ENCODE data around the gene SLC51B.

Gene SLC51B

DNA sequence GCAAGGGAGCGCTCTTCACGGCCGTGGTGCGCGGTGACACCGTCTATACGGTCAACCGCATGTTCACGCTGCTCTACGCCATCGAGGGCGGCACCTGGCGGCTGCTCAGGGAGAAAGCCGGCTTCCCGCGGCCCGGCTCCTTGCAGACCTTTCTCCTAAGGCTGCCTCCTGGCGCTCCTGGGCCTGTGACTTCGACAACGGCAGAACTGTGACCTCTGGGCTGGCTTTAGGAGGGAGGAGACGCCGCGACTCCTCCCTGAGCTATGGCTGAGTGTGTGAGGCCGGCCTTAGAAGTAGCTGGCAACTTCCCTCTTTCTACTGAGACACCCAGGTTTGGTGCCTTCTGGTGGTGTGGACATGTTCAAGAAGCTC lies 32.8 kb downstream of the SLC51B start:
- no peak overlapping the region for H3K27ac ChIP-seq (ENCODE audit: low read depth, low read length)
- H3K4me3 ChIP-seq (ENCODE audit: low read depth in 1 of 2, low read length in 2 of 2): no peak overlapping the region
- H3K9ac ChIP-seq (ENCODE audit: low read length): no peak overlapping the region

DNA sequence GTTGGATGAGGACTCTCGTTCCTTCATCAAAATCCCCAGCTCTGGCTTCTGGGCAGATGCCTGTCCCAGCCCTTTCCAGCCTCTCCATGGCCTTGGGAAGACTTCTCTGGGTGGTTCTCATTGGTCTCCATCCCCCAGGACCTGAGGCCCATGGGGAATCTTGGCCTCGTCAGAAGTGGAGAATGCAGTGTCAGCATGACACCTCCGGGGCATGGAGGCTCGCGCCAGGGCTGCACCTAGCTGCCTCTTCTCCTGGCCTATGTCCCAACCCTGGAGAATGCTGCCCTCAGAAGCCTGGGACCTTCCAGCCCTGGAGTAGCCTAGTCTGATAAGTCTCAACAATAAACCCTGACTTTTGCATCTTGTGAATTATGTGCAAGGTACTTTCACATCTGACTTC lies 34.4 kb downstream of the SLC51B start:
- no peaks in the 10 kb centered on the region for H3K36me3 ChIP-seq (ENCODE audit: insufficient read depth, low read length)
- H3K4me1 ChIP-seq (ENCODE audit: insufficient read depth, low read length): peaks cover 36% of the 10 kb centered on the region
- no peak overlapping the region for H3K27ac ChIP-seq (ENCODE audit: low read depth, low read length)
- H3K4me3 ChIP-seq (ENCODE audit: low read depth in 1 of 2, low read length in 2 of 2): no peak overlapping the region
- H3K9me3 ChIP-seq (ENCODE audit: low read length): no peaks in the 10 kb centered on the region
- H3K27me3 ChIP-seq (ENCODE audit: control insufficient read depth in 1 of 2, insufficient read depth in 2 of 2, low read length in 2 of 2): peaks cover 0 to 8% of the 10 kb centered on the region in 2 donors
- no peak overlapping the region for H3K9ac ChIP-seq (ENCODE audit: low read length)

More for the DNA sequence above, 32.8 kb downstream of the SLC51B start:
- no peaks in the 10 kb centered on the region for H3K36me3 ChIP-seq (ENCODE audit: insufficient read depth, low read length)
- H3K27me3 ChIP-seq (ENCODE audit: control insufficient read depth in 1 of 2, insufficient read depth in 2 of 2, low read length in 2 of 2): peaks cover 0 to 8% of the 10 kb centered on the region in 2 donors
- no peaks in the 10 kb centered on the region for H3K9me3 ChIP-seq (ENCODE audit: low read length)
- peaks cover 26% of the 10 kb centered on the region for H3K4me1 ChIP-seq (ENCODE audit: insufficient read depth, low read length)

DNA sequence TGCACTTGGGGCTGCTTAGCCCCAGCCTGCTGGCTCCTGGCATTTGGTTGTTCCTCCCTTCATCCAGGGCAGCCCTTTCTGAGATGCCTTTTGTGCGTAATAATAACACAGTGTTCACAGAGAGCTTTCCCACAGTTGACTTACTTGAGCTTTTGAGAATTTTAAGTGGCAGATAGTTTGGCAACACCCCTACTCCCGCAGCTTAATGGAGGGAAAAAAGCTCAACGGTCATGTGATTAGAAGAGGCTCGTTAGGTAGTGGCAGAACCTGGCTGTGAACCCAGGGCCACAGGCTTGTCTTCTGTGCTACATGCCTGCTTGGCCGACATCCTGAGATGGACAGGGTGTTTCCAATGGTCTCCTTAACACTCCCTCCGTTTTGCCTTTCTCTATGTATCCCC lies 36.1 kb downstream of the SLC51B start:
- H3K27ac ChIP-seq (ENCODE audit: low read depth, low read length): no peak overlapping the region
- no peak overlapping the region for H3K4me3 ChIP-seq (ENCODE audit: low read depth in 1 of 2, low read length in 2 of 2)
- no peaks in the 10 kb centered on the region for H3K9me3 ChIP-seq (ENCODE audit: low read length)
- H3K4me1 ChIP-seq (ENCODE audit: insufficient read depth, low read length): peaks cover 48% of the 10 kb centered on the region
- no peaks in the 10 kb centered on the region for H3K36me3 ChIP-seq (ENCODE audit: insufficient read depth, low read length)
- no peak overlapping the region for H3K9ac ChIP-seq (ENCODE audit: low read length)
- peaks cover 0 to 8% of the 10 kb centered on the region in 2 donors for H3K27me3 ChIP-seq (ENCODE audit: control insufficient read depth in 1 of 2, insufficient read depth in 2 of 2, low read length in 2 of 2)

DNA sequence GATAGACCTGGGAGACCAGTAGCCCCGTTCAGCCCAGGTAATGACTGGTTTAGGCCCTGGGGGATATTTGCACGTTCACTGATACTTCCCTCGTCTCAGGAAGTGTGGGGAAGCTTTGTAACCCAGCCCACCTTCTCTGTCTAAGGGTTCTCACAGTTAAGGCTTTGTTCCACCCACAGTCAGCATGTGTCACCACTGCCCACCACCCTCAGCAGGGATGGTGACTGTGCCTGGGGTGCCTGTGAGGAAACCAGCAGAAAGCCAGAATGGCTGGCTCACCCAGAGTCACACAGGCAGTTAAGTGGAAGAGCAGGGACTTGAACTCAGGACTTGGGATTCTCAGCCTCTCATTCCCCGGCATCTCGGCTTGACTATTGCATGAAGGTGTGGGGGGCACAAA lies 36.6 kb downstream of the SLC51B start:
- H3K27ac ChIP-seq (ENCODE audit: low read depth, low read length): no peak overlapping the region
- H3K9ac ChIP-seq (ENCODE audit: low read length): peak overlapping the region; percentile 7
- H3K27me3 ChIP-seq (ENCODE audit: control insufficient read depth in 1 of 2, insufficient read depth in 2 of 2, low read length in 2 of 2): peaks cover 0 to 8% of the 10 kb centered on the region in 2 donors

DNA sequence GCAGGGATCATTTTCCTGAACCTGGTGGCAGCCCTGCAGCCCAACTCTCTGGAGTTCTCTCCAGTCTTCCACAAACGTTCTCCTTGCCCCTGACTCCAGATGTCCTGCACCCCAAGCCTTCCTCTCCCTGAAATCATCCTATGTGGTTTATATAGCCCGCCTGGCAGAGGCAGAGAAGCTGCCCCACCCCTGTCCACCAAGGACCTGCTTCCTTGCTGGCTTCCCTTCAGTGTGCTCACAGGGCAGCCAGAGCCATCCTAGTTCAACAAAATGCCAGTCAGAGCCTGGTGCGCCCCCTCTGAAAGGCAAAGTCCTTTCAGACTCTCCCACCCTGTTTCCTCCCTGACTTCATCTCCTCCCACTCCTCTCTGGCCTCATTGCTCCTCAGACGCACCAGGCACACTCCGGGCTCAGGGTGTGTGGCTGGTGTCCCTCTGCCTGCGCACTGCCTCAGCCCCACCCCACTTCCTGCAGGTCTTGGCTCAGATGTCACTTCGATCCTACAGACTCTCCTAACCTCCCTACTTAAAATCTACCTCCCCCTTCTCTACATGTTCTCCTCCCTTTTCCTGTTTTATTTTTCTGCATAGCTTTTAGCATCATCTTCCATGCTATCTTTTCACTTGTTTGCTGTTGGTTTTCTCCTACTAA lies 37.2 kb downstream of the SLC51B start:
- H3K36me3 ChIP-seq (ENCODE audit: insufficient read depth, low read length): no peaks in the 10 kb centered on the region
- H3K9me3 ChIP-seq (ENCODE audit: low read length): no peaks in the 10 kb centered on the region
- H3K9ac ChIP-seq (ENCODE audit: low read length): peak overlapping the region; percentile 7
- H3K27ac ChIP-seq (ENCODE audit: low read depth, low read length): peak overlapping the region; percentile 60
- peaks cover 60% of the 10 kb centered on the region for H3K4me1 ChIP-seq (ENCODE audit: insufficient read depth, low read length)
- H3K27me3 ChIP-seq (ENCODE audit: control insufficient read depth in 1 of 2, insufficient read depth in 2 of 2, low read length in 2 of 2): peaks cover 0 to 2% of the 10 kb centered on the region in 2 donors
- no peak overlapping the region for H3K4me3 ChIP-seq (ENCODE audit: low read depth in 1 of 2, low read length in 2 of 2)

More for the DNA sequence above, 36.6 kb downstream of the SLC51B start:
- H3K4me3 ChIP-seq (ENCODE audit: low read depth in 1 of 2, low read length in 2 of 2): no peak overlapping the region
- H3K4me1 ChIP-seq (ENCODE audit: insufficient read depth, low read length): peaks cover 53% of the 10 kb centered on the region
- H3K9me3 ChIP-seq (ENCODE audit: low read length): no peaks in the 10 kb centered on the region
- no peaks in the 10 kb centered on the region for H3K36me3 ChIP-seq (ENCODE audit: insufficient read depth, low read length)

DNA sequence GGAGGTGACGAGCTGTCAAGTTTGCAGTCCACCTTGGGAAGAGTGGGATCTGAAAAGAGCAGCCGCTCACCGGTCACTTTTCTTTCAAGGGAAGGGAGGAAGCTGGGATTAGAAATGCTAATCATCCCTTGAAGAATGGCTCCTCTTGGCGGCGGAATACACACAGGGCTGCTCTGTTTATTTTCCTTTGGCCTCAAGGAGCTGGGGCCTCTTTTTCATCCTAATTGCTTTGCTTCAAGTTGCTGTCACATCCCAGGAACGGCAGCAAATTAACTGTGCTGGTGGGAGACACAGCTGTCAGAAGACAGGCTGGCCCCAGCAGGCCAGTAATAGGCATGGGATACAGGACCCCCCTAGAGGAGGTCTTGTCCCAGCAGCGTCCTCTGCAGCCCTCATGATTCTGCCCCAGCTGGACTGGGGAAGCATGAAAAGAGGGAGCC lies 38.1 kb downstream of the SLC51B start:
- H3K27ac ChIP-seq (ENCODE audit: low read depth, low read length): peak overlapping the region; percentile 60
- no peak overlapping the region for H3K9ac ChIP-seq (ENCODE audit: low read length)
- H3K4me1 ChIP-seq (ENCODE audit: insufficient read depth, low read length): peaks cover 62% of the 10 kb centered on the region
- no peaks in the 10 kb centered on the region for H3K27me3 ChIP-seq (ENCODE audit: control insufficient read depth in 1 of 2, insufficient read depth in 2 of 2, low read length in 2 of 2)
- no peaks in the 10 kb centered on the region for H3K36me3 ChIP-seq (ENCODE audit: insufficient read depth, low read length)
- H3K4me3 ChIP-seq (ENCODE audit: low read depth in 1 of 2, low read length in 2 of 2): no peak overlapping the region
- no peaks in the 10 kb centered on the region for H3K9me3 ChIP-seq (ENCODE audit: low read length)

DNA sequence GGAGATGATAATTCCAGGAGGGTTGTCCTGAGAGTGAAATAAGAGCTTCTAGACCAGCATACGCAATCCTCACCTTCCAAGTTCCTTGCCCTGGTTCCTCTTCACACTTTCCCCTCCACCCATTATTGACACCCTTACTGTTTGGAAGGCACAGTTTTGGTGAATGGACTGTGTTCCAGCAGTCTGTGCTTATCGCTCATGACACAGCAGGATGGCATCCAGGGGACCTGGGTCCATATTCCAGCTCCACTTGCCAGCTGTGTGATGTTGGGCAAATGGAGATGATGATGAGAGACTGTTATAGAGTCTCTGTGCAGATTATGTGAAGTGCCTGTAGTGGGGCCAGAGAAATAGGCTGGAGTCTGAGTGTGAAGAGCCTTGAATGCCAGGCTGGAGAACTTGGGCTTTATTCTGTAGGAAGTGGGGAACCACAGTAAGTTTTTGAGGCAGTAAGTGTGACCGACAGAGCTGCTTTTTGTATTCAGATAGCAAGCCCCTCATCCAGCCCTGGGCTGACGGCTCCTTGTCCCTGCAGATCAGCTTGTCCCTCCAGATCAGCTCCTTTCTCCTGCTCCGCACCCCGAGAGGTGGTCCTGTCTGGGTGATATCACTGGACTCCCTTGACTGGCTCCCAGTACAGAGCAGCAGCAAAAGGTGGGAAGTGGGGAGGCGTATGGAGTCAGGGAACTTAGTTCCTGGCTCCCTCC lies 39.5 kb downstream of the SLC51B start:
- peak overlapping the region; percentile 51 for H3K27ac ChIP-seq (ENCODE audit: low read depth, low read length)
- no peaks in the 10 kb centered on the region for H3K27me3 ChIP-seq (ENCODE audit: control insufficient read depth in 1 of 2, insufficient read depth in 2 of 2, low read length in 2 of 2)
- no peaks in the 10 kb centered on the region for H3K9me3 ChIP-seq (ENCODE audit: low read length)
- H3K4me1 ChIP-seq (ENCODE audit: insufficient read depth, low read length): peaks cover 76% of the 10 kb centered on the region
- H3K9ac ChIP-seq (ENCODE audit: low read length): no peak overlapping the region
- H3K4me3 ChIP-seq (ENCODE audit: low read depth in 1 of 2, low read length in 2 of 2): no peak overlapping the region
- H3K36me3 ChIP-seq (ENCODE audit: insufficient read depth, low read length): no peaks in the 10 kb centered on the region

DNA sequence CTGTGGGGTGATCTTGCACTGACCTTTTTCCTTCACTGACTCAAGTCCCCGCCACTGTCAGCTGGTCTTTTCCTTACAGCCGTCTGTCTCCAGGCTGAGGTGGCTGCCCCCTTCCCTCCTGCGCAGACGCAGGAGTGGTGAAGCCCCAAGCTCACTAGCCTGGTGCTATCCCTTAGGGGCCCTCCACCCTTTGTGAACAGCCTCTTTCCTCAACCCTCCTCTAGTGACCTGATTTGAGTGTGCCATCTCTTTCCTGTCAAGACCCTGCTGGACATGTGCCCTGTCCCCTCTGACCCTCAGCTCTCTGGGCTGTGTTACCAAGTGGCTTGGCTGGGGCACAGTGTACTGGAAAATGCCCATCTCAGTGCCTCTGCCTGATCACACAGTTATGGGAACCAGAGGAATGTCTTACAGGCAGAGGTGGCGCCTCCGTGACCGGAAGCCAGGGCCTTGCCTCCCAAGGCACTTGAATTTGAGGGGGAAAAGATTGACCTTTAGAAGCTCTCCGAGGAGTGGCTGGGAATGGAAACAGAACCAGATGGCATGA lies 40.1 kb downstream of the SLC51B start:
- peaks cover 78% of the 10 kb centered on the region for H3K4me1 ChIP-seq (ENCODE audit: insufficient read depth, low read length)
- H3K27me3 ChIP-seq (ENCODE audit: control insufficient read depth in 1 of 2, insufficient read depth in 2 of 2, low read length in 2 of 2): no peaks in the 10 kb centered on the region
- H3K9ac ChIP-seq (ENCODE audit: low read length): no peak overlapping the region
- peak overlapping the region; percentile 85 for H3K27ac ChIP-seq (ENCODE audit: low read depth, low read length)
- no peak overlapping the region for H3K4me3 ChIP-seq (ENCODE audit: low read depth in 1 of 2, low read length in 2 of 2)
- H3K36me3 ChIP-seq (ENCODE audit: insufficient read depth, low read length): no peaks in the 10 kb centered on the region
- no peaks in the 10 kb centered on the region for H3K9me3 ChIP-seq (ENCODE audit: low read length)

DNA sequence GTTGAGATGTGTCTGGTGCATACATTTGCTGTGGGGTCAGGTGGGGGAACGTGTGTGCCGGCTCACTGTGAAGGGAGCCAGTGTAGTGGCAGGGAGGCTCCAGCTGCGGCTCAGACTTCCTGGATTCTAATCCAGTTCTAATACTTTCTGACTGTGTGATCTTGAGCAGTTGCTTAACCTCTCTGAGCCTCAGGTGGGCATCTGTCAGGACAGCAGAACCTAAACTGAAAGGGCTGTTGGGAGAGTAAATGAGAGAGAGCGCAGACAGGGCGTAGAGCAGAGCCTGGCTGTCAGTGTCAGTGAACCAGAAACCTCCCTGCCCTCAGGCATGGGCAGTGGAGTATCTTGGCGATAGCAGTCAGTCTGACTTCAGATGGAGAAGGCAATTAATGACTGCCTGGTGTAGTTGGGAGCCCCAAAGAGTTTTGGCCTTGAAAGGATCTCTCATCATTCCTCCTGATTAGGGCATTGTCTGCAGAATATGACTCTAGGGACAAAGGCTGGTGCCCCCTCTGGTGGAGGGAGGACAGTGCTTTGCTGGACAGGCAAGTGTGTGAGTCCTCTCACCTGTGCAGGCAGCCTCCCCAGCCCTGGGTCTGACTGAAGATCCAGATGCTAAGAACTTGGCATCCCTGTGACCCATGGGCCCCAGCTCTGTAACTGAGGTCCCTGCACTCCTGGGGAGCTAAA lies 40.9 kb downstream of the SLC51B start:
- Histone ChIP-seq H3K4me3 (ENCODE audit: low read depth in 1 of 2, low read length in 2 of 2) (no peak overlapping the region), H3K36me3 (ENCODE audit: insufficient read depth, low read length) (no peaks in the 10 kb centered on the region), H3K9ac (ENCODE audit: low read length) (no peak overlapping the region), H3K4me1 (ENCODE audit: insufficient read depth, low read length) (peaks cover 75% of the 10 kb centered on the region), H3K9me3 (ENCODE audit: low read length) (no peaks in the 10 kb centered on the region), H3K27me3 (ENCODE audit: control insufficient read depth in 1 of 2, insufficient read depth in 2 of 2, low read length in 2 of 2) (no peaks in the 10 kb centered on the region), H3K27ac (ENCODE audit: low read depth, low read length) (peak overlapping the region; percentile 85)

DNA sequence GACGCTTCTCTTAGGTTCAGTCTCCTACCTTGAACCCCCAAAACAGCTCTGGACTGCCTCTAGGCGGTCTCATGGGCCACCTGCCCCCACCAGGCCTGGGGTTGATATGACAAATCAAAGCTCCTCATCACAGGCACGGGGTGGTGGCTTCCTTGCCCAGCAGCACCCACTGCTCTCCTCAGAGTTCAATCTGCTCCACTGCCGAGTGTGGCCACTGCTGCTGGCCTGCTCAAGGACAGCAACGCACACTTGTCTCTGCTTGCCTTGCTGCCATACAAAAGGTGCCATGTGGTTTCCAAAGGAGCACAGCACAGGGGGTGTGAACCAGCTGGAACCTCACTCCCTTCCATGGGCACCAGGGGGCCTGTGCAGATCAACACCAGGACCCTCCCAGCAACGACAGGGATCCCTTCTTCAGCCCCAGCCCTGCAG lies 41.5 kb downstream of the SLC51B start:
- H3K9ac ChIP-seq (ENCODE audit: low read length): peak overlapping the region; percentile 74
- no peaks in the 10 kb centered on the region for H3K36me3 ChIP-seq (ENCODE audit: insufficient read depth, low read length)
- no peaks in the 10 kb centered on the region for H3K27me3 ChIP-seq (ENCODE audit: control insufficient read depth in 1 of 2, insufficient read depth in 2 of 2, low read length in 2 of 2)
- H3K4me3 ChIP-seq (ENCODE audit: low read depth in 1 of 2, low read length in 2 of 2): no peak overlapping the region
- H3K4me1 ChIP-seq (ENCODE audit: insufficient read depth, low read length): peaks cover 74% of the 10 kb centered on the region
- peak overlapping the region; percentile 85 for H3K27ac ChIP-seq (ENCODE audit: low read depth, low read length)
- H3K9me3 ChIP-seq (ENCODE audit: low read length): no peaks in the 10 kb centered on the region

DNA sequence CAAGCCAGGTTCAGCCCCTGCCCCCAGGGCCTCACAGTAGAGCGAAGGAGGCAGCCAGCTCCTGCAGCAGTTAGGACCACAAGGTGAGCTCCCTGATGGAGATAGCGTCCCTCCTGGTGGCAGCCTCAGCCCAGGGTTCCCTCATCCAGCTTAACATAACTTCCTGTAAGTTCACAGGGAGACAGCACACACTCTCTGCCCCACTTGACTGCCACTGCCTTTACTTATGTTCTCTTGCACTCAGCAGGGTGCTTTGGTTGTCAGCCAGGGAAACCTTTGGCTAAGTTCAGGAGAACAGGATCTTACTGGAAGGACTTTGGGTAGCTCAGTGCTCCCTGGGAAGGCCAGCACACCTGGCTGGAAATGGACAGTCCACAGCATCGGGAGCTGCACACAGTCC lies 42.2 kb downstream of the SLC51B start:
- no peak overlapping the region for H3K4me3 ChIP-seq (ENCODE audit: low read depth in 1 of 2, low read length in 2 of 2)
- no peaks in the 10 kb centered on the region for H3K9me3 ChIP-seq (ENCODE audit: low read length)
- H3K4me1 ChIP-seq (ENCODE audit: insufficient read depth, low read length): peaks cover 74% of the 10 kb centered on the region
- no peaks in the 10 kb centered on the region for H3K36me3 ChIP-seq (ENCODE audit: insufficient read depth, low read length)
- H3K9ac ChIP-seq (ENCODE audit: low read length): peak overlapping the region; percentile 74
- H3K27me3 ChIP-seq (ENCODE audit: control insufficient read depth in 1 of 2, insufficient read depth in 2 of 2, low read length in 2 of 2): no peaks in the 10 kb centered on the region
- H3K27ac ChIP-seq (ENCODE audit: low read depth, low read length): peak overlapping the region; percentile 85
